Measurements from ENCODE around the gene ARAF. TPM values are rescaled to one million over a fixed set of nuclear protein-coding genes. Genes with fewer than 3 reads are reported as not detected.

Gene ARAF
- total RNA-seq, 1 donor, result 20.9 TPM

DNA sequence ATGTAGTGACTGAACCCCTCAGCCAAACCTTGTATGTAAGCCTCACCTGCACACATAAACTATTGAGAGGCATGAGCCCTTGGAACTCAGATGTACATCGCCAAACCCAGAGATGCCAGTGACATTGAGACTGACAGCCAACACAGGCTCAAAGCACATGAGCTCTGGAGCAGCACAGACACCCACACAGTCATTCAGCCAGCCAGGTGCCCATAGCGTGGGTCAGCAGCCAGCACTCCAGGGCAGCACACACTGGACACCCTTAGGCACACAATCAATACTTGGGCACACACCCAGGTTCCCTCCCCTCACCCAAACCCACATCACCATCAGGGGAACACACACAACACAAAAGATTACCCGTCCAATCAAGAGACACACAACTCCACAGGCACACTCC lies 16.9 kb downstream of the ARAF start:
- DNase-seq (ENCODE audit: low read depth), result no peak
- no peak overlapping the region for H3K4me3 ChIP-seq (ENCODE audit: low read depth, low read length)
- TF ChIP-seq, protein P1, sequence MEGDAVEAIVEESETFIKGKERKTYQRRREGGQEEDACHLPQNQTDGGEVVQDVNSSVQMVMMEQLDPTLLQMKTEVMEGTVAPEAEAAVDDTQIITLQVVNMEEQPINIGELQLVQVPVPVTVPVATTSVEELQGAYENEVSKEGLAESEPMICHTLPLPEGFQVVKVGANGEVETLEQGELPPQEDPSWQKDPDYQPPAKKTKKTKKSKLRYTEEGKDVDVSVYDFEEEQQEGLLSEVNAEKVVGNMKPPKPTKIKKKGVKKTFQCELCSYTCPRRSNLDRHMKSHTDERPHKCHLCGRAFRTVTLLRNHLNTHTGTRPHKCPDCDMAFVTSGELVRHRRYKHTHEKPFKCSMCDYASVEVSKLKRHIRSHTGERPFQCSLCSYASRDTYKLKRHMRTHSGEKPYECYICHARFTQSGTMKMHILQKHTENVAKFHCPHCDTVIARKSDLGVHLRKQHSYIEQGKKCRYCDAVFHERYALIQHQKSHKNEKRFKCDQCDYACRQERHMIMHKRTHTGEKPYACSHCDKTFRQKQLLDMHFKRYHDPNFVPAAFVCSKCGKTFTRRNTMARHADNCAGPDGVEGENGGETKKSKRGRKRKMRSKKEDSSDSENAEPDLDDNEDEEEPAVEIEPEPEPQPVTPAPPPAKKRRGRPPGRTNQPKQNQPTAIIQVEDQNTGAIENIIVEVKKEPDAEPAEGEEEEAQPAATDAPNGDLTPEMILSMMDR (IDR thresholded peaks at IDR 0.05; ENCODE audit: insufficient read depth, low read length), result no peak

DNA sequence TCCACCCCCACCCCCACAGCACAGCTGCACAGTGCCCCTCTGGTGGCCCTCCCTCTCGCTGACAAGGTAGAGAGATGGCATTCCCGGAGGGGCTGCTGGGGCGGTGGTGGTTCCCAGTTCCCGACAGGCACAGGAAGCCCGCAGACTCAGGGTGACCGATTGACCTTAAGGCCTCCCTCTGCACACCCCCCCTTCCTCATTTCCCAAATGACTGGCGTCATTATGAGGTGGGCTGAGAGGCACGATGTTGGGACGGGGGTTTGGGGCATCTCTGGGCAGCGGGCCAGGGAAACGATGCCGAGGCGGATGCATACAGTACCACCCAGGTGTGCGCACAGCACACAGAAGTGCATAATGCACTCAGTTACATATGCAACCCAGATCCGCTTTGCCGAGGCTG lies 17.7 kb downstream of the ARAF start:
- TF ChIP-seq, protein P1 (IDR thresholded peaks at IDR 0.05; ENCODE audit: insufficient read depth, low read length), result no peak
- no peak for DNase-seq (ENCODE audit: low read depth)

DNA sequence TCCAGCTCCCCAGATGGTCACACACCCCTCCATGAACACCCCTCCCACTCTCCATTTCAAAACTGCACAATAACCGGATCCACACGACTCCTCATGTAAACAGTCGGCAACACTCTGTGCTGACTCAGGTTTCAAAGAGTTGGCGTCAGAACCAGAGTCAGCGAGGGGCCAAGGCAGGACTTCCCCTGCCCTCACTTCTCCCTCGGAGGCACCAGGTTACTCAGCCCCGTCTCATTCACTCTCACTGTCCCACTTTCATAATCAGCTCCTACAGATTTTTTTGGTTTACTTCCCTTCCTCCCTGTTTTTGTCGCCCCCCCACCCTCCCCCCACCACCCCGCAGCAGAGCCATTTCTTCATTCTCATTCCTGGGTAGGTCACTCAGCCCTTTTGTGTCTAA lies 18.5 kb downstream of the ARAF start:
- DNase-seq (ENCODE audit: low read depth), result peak; percentile 66
- H3K4me3 ChIP-seq (ENCODE audit: low read depth, low read length), result no peak overlapping the region
- TF ChIP-seq, protein P1 (IDR thresholded peaks at IDR 0.05; ENCODE audit: insufficient read depth, low read length), result no peak

More for the DNA sequence above, 17.7 kb downstream of the ARAF start:
- no peak overlapping the region for H3K4me3 ChIP-seq (ENCODE audit: low read depth, low read length)

DNA sequence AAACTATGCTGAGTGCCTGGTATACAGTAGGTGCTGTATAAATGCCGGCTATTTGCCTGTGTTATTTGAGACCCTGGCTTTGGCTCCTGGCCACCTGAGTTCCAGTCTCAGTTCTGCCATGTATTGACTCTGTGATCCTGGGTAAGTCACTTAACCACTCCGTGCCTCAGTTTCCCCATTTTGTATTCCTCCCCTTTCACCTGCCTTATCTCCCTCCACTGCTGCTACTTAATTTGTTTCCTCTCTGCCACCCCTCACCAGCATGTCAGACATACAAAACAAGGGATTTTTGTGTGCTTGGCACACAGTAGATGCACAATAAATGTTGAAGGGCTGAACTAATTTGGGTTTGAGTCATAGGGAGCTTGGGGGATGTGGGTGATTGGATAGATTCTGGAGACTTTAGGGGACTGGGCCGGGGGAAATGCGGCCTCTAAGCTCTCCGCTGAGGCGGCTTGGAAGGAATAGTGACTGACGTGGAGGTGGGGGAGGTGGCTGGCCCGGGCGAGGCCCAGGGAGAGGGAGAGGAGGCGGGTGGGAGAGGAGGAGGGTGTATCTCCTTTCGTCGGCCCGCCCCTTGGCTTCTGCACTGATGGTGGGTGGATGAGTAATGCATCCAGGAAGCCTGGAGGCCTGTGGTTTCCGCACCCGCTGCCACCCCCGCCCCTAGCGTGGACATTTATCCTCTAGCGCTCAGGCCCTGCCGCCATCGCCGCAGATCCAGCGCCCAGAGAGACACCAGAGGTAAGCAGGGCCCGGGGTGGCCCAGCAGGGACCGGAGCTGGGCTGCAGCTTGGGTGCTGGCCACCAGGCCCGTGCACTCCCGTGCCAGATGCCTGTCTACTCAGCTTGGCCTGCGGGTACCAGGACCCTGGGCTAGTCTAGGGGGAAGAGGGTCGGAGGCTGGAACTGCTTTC lies 21.0 kb downstream of the ARAF start, which contains the start of gene TIMP1:
TSS of gene TIMP1 (plus strand) at position 706 of the 917 bp plus-strand sequence. CDS start 980 bp downstream, outside the sequence.
- TF ChIP-seq, protein P1 (IDR thresholded peaks at IDR 0.05; ENCODE audit: insufficient read depth, low read length), result no peak
- H3K4me3 ChIP-seq (ENCODE audit: low read depth, low read length), result peak within 1 kb of the TSS; percentile 82
- peak; percentile 89 for DNase-seq (ENCODE audit: low read depth)

DNA sequence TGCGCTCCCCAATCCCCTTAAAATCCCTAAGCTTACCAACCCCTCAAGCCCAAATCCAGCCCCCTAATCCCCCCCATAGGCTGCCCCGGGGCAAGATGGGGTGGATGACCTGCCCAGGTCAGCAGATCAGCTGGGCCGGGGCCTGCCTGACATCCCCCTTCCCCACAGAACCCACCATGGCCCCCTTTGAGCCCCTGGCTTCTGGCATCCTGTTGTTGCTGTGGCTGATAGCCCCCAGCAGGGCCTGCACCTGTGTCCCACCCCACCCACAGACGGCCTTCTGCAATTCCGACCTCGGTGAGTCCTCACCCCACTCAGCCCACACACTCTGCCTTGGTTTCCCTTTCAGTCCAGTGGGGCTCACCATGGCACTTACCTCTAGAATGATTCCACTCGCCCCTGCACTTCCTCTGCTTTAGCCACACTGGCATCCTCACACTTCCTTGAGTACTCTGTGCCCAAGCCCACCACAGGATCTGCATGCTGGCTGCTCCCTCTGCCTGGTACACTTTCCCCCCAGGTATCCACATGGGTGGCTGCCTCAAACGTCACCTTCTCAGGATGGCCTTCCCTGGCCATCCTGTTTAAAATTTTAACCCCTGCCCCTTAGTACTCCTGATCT lies 22.3 kb downstream of the ARAF start:
- TF ChIP-seq, protein P1 (IDR thresholded peaks at IDR 0.05; ENCODE audit: insufficient read depth, low read length), result no peak
- H3K4me3 ChIP-seq (ENCODE audit: low read depth, low read length), result peak overlapping the region; percentile 82
- no peak for DNase-seq (ENCODE audit: low read depth)

DNA sequence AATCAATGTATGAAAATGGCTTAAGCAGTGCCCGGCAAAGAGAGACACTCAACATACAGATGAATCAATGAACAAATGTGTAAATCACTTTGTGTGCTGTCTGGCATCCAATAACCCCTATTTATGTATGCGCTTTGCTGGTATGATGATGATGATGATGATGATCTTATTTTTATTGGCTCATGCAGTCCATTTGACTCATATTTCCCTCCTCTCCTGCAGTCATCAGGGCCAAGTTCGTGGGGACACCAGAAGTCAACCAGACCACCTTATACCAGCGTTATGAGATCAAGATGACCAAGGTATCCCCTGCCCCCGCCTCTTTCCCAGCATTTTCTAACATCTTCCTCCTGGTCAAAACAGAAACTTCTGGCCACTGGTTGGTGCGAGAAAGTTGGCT lies 23.7 kb downstream of the ARAF start:
- peak overlapping the region; percentile 82 for H3K4me3 ChIP-seq (ENCODE audit: low read depth, low read length)
- DNase-seq (ENCODE audit: low read depth), result no peak
- TF ChIP-seq, protein P1 (IDR thresholded peaks at IDR 0.05; ENCODE audit: insufficient read depth, low read length), result no peak
